HepG2 (cell line): ENCODE data around the gene IRF2BPL. TPM values are rescaled to one million over a fixed set of nuclear protein-coding genes. Genes with fewer than 3 reads are reported as not detected.

Experiments
- CC2D1A ChIP-seq: sonication (generic); formaldehyde crosslinking; IDR thresholded peaks from 2 replicates; pipeline ENCODE4 v1.8.1; 2023; ENCODE audit warnings: mild to moderate bottlenecking, missing genetic modification reagents
- GABPA ChIP-seq, 2 experiments: IDR thresholded peaks; 2 replicates each; pipeline ENCODE4 v1.6.1; 2011 to 2016; ENCODE audit warnings: low read depth in 2 of 2, low read length in 1 of 2, missing biosample characterization in 1 of 2, missing genetic modification characterization in 1 of 2
- HNRNPK ChIP-seq: fragments of 200-400 bp; formaldehyde crosslinking; IDR thresholded peaks from 2 replicates; pipeline ENCODE4 v1.6.1; 2018; ENCODE audit warnings: low read length, low read depth, moderate library complexity, mild to moderate bottlenecking; ENCODE audit not compliant: poor library complexity, severe bottlenecking
- MZF1 ChIP-seq: sonication (generic); formaldehyde crosslinking; IDR thresholded peaks from 2 replicates; pipeline ENCODE4 v1.8.1; 2023; ENCODE audit warnings: mild to moderate bottlenecking, missing genetic modification reagents, borderline replicate concordance
- RAD21 ChIP-seq: fragments of 450-650 bp; formaldehyde crosslinking; IDR thresholded peaks from 2 replicates; pipeline ENCODE4 v1.5.0; 2020; ENCODE audit warnings: mild to moderate bottlenecking
- REPIN1 ChIP-seq: sonication (generic); formaldehyde crosslinking; IDR thresholded peaks from 2 replicates; pipeline ENCODE4 v1.8.0; 2022; ENCODE audit warnings: missing genetic modification reagents, low read depth, mild to moderate bottlenecking, borderline replicate concordance
- TARDBP ChIP-seq: sonication (generic); formaldehyde crosslinking; IDR thresholded peaks from 2 replicates; pipeline ENCODE4 v1.8.0; 2022; ENCODE audit warnings: mild to moderate bottlenecking, missing genetic modification reagents
- ZSCAN29 ChIP-seq: sonication (generic); formaldehyde crosslinking; conservative IDR thresholded peaks from 2 replicates; pipeline ENCODE4 v1.4.0; 2020; ENCODE audit warnings: mild to moderate bottlenecking, missing genetic modification reagents
- polyA plus RNA-seq, 8 experiments: library from polyadenylated mRNA; depleted of rRNA in 3 of 8; stranded (reverse) in 7 of 8; unstranded in 1 of 8; fragments of >200 nt; fragmentation: Illumina TruSeq in 4 of 8; extraction: Trizol in 4 of 8; gene quantifications; 2 replicates each; pipeline versions ENCODE4 v1.2.1 to v1.2.3, GENCODE V29; 2011 to 2016; ENCODE audit warnings: low read depth in 4 of 8, missing spikeins in 1 of 8, mixed read lengths in 1 of 8; ENCODE audit not compliant: insufficient read depth in 1 of 8
- total RNA-seq, 5 experiments: library from RNA; depleted of rRNA; stranded (reverse); fragments of >200 nt; fragmentation: Illumina TruSeq; extraction: Trizol; gene quantifications; 2 replicates each; pipeline ENCODE4 v1.2.3, GENCODE V29; 2016; ENCODE audit warnings: low read depth in 1 of 5
- TF ChIP-seq, protein P1 (sequence below): sonication (generic); formaldehyde crosslinking; IDR thresholded peaks from 2 replicates; pipeline ENCODE4 v1.4.0; 2020; ENCODE audit warnings: missing genetic modification reagents, borderline replicate concordance
- TF ChIP-seq, protein P2 (sequence below): sonication (generic); formaldehyde crosslinking; IDR thresholded peaks from 2 replicates; pipeline ENCODE4 v1.8.0; 2022; ENCODE audit warnings: low read depth, missing genetic modification reagents
- TF ChIP-seq, protein P3 (sequence below): sonication (generic); formaldehyde crosslinking; IDR thresholded peaks from 2 replicates; pipeline ENCODE4 v1.5.0; 2020; ENCODE audit warnings: missing genetic modification reagents
- TF ChIP-seq, protein P4 (sequence below): sonication (generic); formaldehyde crosslinking; IDR thresholded peaks from 2 replicates; pipeline ENCODE4 v1.5.1; 2020; ENCODE audit warnings: missing genetic modification reagents, mild to moderate bottlenecking, borderline replicate concordance

IRF2BPL gene
- total and polyA plus RNA-seq, 2 of the 13 experiments (the other 11 are each of a cell fraction or from before 2014, with no cell fraction given), result 6.6 to 8.4 TPM

DNA sequence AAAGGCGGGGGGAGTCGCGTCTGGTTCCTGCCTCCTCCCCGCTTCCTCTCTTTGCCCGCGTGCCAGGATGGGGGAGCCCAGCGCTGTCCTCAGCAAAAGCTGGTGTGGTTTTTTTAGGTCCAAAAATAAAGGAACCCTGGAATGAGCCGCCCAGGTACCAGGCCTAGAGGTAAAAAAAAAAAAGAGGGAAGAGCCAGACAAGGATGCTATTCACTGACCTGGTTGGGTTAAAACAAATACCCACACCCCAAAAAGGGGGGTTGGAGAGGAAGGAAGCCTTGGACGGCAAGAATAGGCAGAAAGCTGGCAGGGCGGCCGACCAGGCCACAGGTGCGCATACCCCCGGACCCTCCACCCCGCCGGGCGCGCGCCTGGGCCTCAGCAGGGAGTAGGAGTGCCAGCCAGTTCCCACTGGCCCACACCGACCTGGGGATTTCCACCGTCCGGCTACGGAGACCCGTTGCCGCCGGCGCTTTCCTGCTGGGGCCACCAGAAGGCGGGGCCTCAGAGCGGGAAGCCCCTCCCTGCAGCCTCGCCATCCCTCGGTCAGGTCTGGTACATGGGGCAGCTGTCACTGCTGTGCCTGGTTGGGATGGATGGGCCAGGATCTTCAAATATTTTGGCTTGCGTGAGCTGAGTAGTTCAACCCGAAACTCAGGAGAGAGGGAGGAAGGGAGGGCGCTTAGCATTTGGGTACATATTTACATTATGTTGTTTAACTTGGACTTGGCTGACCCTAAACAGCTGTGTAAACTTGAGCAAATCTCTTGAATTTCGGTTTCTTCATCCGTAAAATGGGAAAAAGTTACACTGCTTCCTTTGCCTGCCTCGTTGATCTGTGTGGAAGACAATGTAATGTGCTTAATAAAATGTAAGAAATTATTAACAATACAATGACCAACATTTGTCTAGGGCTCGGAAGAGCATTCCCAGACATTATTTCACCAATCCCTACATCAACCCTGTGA, 5.4 kb upstream of the IRF2BPL start (continued):
- TF ChIP-seq, protein P1, sequence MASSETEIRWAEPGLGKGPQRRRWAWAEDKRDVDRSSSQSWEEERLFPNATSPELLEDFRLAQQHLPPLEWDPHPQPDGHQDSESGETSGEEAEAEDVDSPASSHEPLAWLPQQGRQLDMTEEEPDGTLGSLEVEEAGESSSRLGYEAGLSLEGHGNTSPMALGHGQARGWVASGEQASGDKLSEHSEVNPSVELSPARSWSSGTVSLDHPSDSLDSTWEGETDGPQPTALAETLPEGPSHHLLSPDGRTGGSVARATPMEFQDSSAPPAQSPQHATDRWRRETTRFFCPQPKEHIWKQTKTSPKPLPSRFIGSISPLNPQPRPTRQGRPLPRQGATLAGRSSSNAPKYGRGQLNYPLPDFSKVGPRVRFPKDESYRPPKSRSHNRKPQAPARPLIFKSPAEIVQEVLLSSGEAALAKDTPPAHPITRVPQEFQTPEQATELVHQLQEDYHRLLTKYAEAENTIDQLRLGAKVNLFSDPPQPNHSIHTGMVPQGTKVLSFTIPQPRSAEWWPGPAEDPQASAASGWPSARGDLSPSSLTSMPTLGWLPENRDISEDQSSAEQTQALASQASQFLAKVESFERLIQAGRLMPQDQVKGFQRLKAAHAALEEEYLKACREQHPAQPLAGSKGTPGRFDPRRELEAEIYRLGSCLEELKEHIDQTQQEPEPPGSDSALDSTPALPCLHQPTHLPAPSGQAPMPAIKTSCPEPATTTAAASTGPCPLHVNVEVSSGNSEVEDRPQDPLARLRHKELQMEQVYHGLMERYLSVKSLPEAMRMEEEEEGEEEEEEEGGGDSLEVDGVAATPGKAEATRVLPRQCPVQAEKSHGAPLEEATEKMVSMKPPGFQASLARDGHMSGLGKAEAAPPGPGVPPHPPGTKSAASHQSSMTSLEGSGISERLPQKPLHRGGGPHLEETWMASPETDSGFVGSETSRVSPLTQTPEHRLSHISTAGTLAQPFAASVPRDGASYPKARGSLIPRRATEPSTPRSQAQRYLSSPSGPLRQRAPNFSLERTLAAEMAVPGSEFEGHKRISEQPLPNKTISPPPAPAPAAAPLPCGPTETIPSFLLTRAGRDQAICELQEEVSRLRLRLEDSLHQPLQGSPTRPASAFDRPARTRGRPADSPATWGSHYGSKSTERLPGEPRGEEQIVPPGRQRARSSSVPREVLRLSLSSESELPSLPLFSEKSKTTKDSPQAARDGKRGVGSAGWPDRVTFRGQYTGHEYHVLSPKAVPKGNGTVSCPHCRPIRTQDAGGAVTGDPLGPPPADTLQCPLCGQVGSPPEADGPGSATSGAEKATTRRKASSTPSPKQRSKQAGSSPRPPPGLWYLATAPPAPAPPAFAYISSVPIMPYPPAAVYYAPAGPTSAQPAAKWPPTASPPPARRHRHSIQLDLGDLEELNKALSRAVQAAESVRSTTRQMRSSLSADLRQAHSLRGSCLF (CRISPR knock-in tag), result no peak
- TF ChIP-seq, protein P2, sequence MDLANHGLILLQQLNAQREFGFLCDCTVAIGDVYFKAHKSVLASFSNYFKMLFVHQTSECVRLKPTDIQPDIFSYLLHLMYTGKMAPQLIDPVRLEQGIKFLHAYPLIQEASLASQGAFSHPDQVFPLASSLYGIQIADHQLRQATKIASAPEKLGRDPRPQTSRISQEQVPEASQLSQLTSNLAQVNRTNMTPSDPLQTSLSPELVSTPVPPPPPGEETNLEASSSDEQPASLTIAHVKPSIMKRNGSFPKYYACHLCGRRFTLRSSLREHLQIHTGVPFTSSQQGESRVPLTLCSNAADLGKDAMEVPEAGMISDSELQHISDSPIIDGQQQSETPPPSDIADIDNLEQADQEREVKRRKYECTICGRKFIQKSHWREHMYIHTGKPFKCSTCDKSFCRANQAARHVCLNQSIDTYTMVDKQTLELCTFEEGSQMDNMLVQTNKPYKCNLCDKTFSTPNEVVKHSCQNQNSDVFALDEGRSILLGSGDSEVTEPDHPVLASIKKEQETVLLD (CRISPR knock-in tag), result no peak
- no peak; the same call in 1 of the 2 replicates for TF ChIP-seq REPIN1 (CRISPR knock-in tag)
- peak; percentile 44; the same call in 1 of the 2 replicates for TF ChIP-seq RAD21 (CRISPR knock-in tag)
- TF ChIP-seq GABPA (IDR thresholded peaks at IDR 0.05; ENCODE audit: low read depth, low read length), result no peak
- TF ChIP-seq GABPA (CRISPR knock-in tag; IDR thresholded peaks at IDR 0.05; ENCODE audit: low read depth), result peak; percentile 27; the same call in 1 of the 2 replicates
- TF ChIP-seq, protein P3, sequence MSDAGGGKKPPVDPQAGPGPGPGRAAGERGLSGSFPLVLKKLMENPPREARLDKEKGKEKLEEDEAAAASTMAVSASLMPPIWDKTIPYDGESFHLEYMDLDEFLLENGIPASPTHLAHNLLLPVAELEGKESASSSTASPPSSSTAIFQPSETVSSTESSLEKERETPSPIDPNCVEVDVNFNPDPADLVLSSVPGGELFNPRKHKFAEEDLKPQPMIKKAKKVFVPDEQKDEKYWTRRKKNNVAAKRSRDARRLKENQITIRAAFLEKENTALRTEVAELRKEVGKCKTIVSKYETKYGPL, result no peak
- TF ChIP-seq TARDBP (CRISPR knock-in tag), result peak; percentile 64
- TF ChIP-seq HNRNPK, result peak; percentile 74
- TF ChIP-seq CC2D1A (CRISPR knock-in tag), result no peak
- TF ChIP-seq, protein P4, sequence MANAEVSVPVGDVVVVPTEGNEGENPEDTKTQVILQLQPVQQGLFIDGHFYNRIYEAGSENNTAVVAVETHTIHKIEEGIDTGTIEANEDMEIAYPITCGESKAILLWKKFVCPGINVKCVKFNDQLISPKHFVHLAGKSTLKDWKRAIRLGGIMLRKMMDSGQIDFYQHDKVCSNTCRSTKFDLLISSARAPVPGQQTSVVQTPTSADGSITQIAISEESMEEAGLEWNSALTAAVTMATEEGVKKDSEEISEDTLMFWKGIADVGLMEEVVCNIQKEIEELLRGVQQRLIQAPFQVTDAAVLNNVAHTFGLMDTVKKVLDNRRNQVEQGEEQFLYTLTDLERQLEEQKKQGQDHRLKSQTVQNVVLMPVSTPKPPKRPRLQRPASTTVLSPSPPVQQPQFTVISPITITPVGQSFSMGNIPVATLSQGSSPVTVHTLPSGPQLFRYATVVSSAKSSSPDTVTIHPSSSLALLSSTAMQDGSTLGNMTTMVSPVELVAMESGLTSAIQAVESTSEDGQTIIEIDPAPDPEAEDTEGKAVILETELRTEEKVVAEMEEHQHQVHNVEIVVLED (CRISPR knock-in tag), result 0 out of 2 replicates have a peak, but pooled peaks have one; percentile 28
- TF ChIP-seq MZF1 (CRISPR knock-in tag), result no peak
- 0 out of 2 replicates have a peak, but pooled peaks have one; percentile 41 for TF ChIP-seq ZSCAN29 (CRISPR knock-in tag)
